K562 treated with DMSO at 1 percent for 4 hours (cell line): ENCODE data around the gene PODNL1. TPM values are rescaled to one million over a fixed set of nuclear protein-coding genes. Genes with fewer than 3 reads are reported as not detected.

Experiments
- total RNA-seq: library from RNA; unstranded; fragments of 300-600 nt; gene quantifications from 2 replicates; pipeline ENCODE4 v1.2.3, GENCODE V29; 2022; ENCODE audit not compliant: insufficient read depth

Gene PODNL1, protein sequence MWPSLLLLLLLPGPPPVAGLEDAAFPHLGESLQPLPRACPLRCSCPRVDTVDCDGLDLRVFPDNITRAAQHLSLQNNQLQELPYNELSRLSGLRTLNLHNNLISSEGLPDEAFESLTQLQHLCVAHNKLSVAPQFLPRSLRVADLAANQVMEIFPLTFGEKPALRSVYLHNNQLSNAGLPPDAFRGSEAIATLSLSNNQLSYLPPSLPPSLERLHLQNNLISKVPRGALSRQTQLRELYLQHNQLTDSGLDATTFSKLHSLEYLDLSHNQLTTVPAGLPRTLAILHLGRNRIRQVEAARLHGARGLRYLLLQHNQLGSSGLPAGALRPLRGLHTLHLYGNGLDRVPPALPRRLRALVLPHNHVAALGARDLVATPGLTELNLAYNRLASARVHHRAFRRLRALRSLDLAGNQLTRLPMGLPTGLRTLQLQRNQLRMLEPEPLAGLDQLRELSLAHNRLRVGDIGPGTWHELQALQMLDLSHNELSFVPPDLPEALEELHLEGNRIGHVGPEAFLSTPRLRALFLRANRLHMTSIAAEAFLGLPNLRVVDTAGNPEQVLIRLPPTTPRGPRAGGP
- 0.74 and 2.7 TPM in 2 replicates for total RNA-seq

DNA sequence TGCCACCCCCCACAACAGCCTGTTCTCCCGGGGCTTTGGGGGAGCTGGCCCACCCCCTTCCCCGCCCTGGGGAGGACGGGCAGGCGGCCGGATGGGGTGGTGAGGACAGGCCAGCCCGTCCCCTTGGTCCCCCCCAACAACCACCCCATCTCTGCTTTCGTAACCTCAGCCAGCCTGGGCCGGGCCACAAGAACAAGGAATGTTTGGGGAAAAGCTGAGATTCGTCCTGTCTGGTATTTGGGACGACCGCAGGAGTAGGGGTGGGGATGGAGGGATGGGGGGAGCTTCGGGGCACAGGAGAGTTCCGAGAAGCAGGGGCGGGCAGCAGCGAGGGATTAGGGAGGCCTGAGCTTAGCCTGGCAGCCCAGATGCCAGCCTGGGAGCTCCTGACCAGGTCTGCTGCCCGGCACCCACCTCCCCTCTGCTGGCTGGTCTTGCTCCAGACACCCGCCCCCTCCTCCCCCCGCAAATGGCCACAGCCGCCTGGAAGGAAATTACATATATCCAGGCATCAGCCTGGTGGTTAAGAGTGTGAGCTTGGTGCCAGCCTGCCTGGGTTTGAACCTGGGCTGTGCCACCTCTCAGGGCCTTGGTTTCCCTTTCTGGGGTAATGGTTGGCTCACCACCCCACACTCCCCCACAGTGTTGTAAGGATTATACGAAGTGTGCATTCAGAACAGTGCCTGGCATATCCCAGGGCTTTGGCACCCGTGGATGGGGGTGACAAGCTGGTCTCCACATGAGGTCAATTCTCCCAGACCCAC is at the start of gene PODNL1:
TSS of gene PODNL1 (minus strand) at position 117 of the 764 bp plus-strand sequence. CDS start 236 bp downstream, outside the sequence.

DNA sequence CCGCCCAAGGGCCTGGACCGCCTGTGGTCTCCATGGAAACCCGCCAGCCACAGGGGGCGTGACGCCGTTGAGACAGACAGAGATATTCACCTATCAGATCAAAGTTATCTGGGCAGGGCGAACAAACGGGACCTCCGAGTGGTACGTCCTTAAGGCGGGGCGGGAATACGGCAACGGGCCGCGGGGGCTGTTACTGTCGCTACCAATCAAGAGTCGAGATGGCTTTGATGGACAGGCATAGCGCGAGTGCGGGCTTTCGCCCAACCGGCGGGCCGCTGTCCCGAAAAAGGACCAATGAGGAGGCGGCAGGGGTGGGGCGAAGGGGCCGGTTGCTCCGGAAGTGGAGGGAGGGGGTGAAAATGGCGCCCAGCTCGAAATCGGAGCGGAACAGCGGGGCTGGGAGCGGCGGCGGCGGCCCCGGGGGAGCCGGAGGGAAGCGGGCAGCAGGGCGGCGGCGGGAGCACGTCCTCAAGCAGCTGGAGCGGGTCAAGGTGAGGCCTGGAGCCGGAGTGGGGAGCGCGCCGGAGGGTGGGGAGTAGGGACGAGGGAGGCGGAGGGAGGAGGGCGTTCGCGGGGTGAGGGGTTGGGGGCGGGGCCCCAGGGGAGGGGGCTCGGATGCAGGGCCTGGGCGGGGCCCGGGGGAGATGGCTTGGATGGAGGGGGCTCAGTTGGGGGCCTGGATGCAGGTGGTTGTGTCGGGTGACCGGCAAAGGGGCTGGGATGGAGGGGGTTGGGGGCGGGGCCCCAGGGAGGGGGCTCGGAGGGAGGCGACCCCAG is 14.1 kb upstream of the PODNL1 start, which contains the start of gene DCAF15:
TSS of gene DCAF15 (plus strand) at position 356 of the 777 bp plus-strand sequence. CDS start at position 360, 4 bp downstream.

DNA sequence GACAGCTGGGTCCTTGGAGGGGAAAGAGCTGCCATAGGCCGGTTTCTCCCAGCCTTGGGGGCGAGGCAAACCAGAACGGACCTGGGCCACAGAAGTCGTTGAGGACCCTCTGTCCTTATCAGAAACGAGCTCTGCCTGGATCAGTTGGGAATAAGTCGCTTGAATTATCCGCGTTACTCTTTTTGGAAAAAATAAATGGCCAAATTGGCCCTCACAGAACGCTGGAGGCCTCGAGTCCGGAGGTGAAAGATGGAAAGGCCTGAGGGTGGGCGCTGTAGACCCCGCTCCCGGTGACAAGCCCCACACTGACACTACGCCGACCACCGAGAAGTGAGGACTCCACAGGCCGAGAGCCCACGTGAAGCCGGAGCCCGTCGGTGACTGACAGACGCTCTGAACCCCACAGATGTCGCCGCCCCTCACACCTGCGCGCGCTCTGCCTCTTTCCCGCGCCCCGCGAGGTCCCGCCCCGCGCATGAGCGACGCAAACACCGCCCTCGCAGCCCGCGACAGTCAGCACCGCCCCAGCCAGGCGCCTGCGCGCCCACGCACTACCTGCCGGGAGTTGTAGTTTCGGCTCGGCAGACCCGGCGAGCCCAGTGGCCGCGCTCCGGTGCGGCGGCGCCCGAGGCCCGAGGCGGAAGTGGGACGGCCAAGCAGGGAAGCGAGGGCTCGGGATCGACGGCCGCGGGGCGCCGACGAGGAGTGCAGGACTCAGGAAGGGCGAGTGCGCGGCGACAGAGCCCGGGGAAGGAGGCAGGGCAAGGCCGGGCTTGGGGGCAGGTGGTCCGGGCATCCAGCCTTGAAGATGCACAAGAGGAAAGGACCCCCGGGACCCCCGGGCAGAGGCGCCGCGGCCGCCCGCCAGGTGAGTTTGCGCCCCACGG is 32.3 kb downstream of the PODNL1 start, which contains the start of the genes BRME1 and CC2D1A:
TSS of gene BRME1 (minus strand) at position 484 of the 887 bp plus-strand sequence. CDS start 1,225 bp downstream, outside the sequence.
TSS of gene CC2D1A (plus strand) at position 568 of the 887 bp plus-strand sequence. CDS start at position 809, 241 bp downstream.

Other genes starting within 250 kb of the PODNL1 start
- gene MRI1, start 173.9 kb downstream of the PODNL1 start, total RNA-seq, result 24.1 and 34.3 TPM in 2 replicates
- gene C19orf53, start 164.0 kb downstream of the PODNL1 start, total RNA-seq, result 122 and 125 TPM in 2 replicates
- gene ZSWIM4, start 143.0 kb downstream of the PODNL1 start, total RNA-seq, result 7.2 and 11.3 TPM in 2 replicates
- gene NANOS3, start 61.3 kb downstream of the PODNL1 start, total RNA-seq, result not detected in 2 replicates
- 6.6 and 9.7 TPM in 2 replicates for gene BRME1, start 32.3 kb downstream of the PODNL1 start, total RNA-seq
- gene CC2D1A, start 32.2 kb downstream of the PODNL1 start, total RNA-seq, result 26.0 and 35.1 TPM in 2 replicates
- gene DCAF15, start 14.1 kb upstream of the PODNL1 start, total RNA-seq, result 54.7 and 55.8 TPM in 2 replicates
- gene RFX1, start 67.9 kb upstream of the PODNL1 start, total RNA-seq, result 7.1 and 24.9 TPM in 2 replicates
- not detected in 2 replicates for gene RLN3, start 89.7 kb upstream of the PODNL1 start, total RNA-seq
- 19.2 and 23.6 TPM in 2 replicates for gene IL27RA, start 93.3 kb upstream of the PODNL1 start, total RNA-seq
- 6.3 and 11.4 TPM in 2 replicates for gene PALM3, start 123.7 kb upstream of the PODNL1 start, total RNA-seq
- gene MISP3, start 134.4 kb upstream of the PODNL1 start, total RNA-seq, result 4.5 and 5.4 TPM in 2 replicates
- gene C19orf67, start 147.4 kb upstream of the PODNL1 start, total RNA-seq, result not detected in 2 replicates
- gene SAMD1, start 152.3 kb upstream of the PODNL1 start, total RNA-seq, result 38.6 and 45.3 TPM in 2 replicates
- 76.7 and 78.9 TPM in 2 replicates for gene PRKACA, start 179.3 kb upstream of the PODNL1 start, total RNA-seq
- 167 and 228 TPM in 2 replicates for gene ASF1B, start 198.2 kb upstream of the PODNL1 start, total RNA-seq